ENCODE data around the gene CA10. TPM values are rescaled to one million over a fixed set of nuclear protein-coding genes. Genes with fewer than 3 reads are reported as not detected.

Gene CA10
- total RNA-seq, 1 experiment from 2014 or later, result not detected

DNA sequence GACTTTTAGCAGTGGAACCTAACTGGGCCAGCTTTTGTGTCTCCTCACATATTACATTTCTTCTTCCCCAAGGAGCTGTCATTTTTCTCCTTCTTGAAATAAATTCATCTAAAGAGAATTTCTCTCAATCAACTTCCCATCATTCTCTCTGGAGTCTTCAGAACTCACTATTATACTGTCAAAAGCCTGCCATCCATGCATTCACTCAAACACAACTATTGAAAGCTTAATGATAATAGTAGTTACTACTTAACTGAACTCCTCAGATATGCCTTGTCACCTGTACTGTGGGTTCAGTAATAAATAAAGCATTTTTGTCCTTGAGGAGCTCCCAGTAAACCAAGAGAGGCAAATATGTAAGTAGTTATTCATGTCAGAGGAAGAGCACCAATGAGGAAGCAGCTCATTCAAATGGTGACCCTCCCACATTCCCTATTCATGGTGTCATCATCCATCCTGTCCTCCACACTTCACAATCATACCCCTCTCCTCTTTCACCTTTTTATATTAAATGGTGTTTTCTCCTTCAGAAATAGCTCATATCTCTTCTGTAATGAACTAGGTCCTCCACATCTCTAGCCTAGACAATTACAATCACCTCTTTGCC, 162.6 kb downstream of the CA10 start:
- H3K4me3 ChIP-seq, result no peak overlapping the region
- DNase-seq, result no peak
- no peaks in the 10 kb centered on the region for H3K36me3 ChIP-seq (ENCODE audit: low read depth)
- intact Hi-C loops (cut with micrococcal nuclease; ENCODE audit: unreplicated experiment), result no loop called here
- no peaks in the 10 kb centered on the region for H3F3A ChIP-seq (ENCODE audit: insufficient read depth, low read depth)
- TF ChIP-seq EZH2 (IDR thresholded peaks at IDR 0.05; ENCODE audit: low read depth), result no peak
- TF ChIP-seq, protein P1, sequence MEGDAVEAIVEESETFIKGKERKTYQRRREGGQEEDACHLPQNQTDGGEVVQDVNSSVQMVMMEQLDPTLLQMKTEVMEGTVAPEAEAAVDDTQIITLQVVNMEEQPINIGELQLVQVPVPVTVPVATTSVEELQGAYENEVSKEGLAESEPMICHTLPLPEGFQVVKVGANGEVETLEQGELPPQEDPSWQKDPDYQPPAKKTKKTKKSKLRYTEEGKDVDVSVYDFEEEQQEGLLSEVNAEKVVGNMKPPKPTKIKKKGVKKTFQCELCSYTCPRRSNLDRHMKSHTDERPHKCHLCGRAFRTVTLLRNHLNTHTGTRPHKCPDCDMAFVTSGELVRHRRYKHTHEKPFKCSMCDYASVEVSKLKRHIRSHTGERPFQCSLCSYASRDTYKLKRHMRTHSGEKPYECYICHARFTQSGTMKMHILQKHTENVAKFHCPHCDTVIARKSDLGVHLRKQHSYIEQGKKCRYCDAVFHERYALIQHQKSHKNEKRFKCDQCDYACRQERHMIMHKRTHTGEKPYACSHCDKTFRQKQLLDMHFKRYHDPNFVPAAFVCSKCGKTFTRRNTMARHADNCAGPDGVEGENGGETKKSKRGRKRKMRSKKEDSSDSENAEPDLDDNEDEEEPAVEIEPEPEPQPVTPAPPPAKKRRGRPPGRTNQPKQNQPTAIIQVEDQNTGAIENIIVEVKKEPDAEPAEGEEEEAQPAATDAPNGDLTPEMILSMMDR (conservative IDR thresholded peaks at IDR 0.05), result no peak
- POLR2A ChIA-PET (ENCODE audit: unreplicated experiment), result interaction anchor here (0.6 kb wide), 1 partner anchor 67 kb away, joined by 3 read pairs; no protein-coding TSS in a partner anchor
- no peaks in the 10 kb centered on the region for H3K27me3 ChIP-seq (ENCODE audit: insufficient read depth, low read depth)
- CTCF ChIA-PET, result no interaction called here
- H3K9me3 ChIP-seq (ENCODE audit: insufficient read depth, low read depth), result no peaks in the 10 kb centered on the region
- no peak overlapping the region for H3K27ac ChIP-seq
- no peak overlapping the region for H3K4me2 ChIP-seq
- H3K9me2 ChIP-seq (ENCODE audit: insufficient read depth), result 0 out of 2 replicates have a peak, but pooled peaks cover 3% of the 10 kb centered on the region
- no peak overlapping the region for H2AFZ ChIP-seq
- no peaks in the 10 kb centered on the region for H3K4me1 ChIP-seq (replicated peaks; ENCODE audit: insufficient read depth)
- no peaks in the 10 kb centered on the region for H3K79me2 ChIP-seq (ENCODE audit: low read depth)
- no TSS peak for BruUV-seq (replicated peaks)
- no peaks in the 10 kb centered on the region for H4K20me1 ChIP-seq (ENCODE audit: insufficient read depth)

DNA sequence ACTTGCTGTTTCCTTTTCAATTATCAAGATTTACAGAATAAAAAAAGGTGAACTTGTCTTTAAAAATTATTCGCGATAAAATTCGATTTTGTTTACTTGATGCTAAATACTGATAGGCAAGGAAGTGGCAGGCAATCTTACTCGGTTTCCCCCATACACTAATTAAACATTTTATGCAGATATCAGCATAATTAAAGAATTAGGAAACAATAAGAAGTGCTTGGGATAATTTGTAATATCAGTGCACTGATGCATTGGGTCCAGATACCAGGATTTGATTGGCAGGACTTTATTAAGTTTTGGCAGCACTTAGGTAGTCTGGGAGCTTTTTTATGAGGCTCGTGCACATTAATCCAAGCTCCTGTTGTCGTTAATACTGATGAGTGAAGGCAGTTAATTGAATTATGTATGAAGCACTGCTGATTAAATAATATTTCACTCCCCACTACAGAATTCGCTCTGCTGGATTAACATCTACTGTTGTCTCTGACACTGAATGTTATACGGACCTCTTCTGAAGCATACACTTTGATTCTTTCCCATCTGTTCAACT, 165.6 kb downstream of the CA10 start:
- no peak for TF ChIP-seq EZH2 (IDR thresholded peaks at IDR 0.05; ENCODE audit: low read depth)
- TF ChIP-seq, protein P1 (conservative IDR thresholded peaks at IDR 0.05), result no peak
- Histone ChIP-seq H2AFZ (no peak overlapping the region), H3K79me2 (ENCODE audit: low read depth) (no peaks in the 10 kb centered on the region), H3K9me2 (ENCODE audit: insufficient read depth) (no peaks in the 10 kb centered on the region), H3K4me3 (no peak overlapping the region), H3K9me3 (ENCODE audit: insufficient read depth, low read depth) (no peaks in the 10 kb centered on the region), H3K4me1 (replicated peaks; ENCODE audit: insufficient read depth) (no peaks in the 10 kb centered on the region), H4K20me1 (ENCODE audit: insufficient read depth) (no peaks in the 10 kb centered on the region), H3K27me3 (ENCODE audit: insufficient read depth, low read depth) (no peaks in the 10 kb centered on the region), H3F3A (ENCODE audit: insufficient read depth, low read depth) (no peaks in the 10 kb centered on the region), H3K27ac (no peak overlapping the region), H3K36me3 (ENCODE audit: low read depth) (no peaks in the 10 kb centered on the region), H3K4me2 (no peak overlapping the region)
- no TSS peak for BruUV-seq (replicated peaks)
- CTCF ChIA-PET, result no interaction called here
- POLR2A ChIA-PET (ENCODE audit: unreplicated experiment), result no interaction called here
- intact Hi-C loops (cut with micrococcal nuclease; ENCODE audit: unreplicated experiment), result no loop called here
- no peak for DNase-seq

DNA sequence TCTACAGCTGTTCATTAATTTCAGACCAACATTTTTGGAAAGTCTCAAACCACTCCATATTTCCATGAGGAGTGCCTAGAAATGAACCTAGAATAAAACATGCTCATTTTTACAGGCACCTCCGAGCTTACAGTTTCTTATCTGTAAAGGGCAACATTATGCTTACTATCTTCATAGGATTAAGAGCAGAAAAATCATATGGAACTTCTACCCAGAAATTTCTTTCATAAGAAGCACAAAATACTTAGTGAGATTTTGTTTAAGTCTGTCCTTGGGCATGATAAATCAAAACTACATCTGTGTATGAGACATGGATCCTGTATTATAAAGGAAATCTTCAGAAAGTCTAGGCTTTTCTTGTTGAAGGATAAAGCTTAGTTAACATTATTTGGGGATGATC, 187.4 kb downstream of the CA10 start:
- TF ChIP-seq EZH2 (IDR thresholded peaks at IDR 0.05; ENCODE audit: low read depth), result no peak
- TF ChIP-seq, protein P1 (conservative IDR thresholded peaks at IDR 0.05), result no peak
- no peak for DNase-seq
- H3K79me2 ChIP-seq (ENCODE audit: low read depth), result no peaks in the 10 kb centered on the region
- no peaks in the 10 kb centered on the region for H3K9me2 ChIP-seq (ENCODE audit: insufficient read depth)
- H3F3A ChIP-seq (ENCODE audit: insufficient read depth, low read depth), result no peaks in the 10 kb centered on the region
- POLR2A ChIA-PET (ENCODE audit: unreplicated experiment), result no interaction called here
- no peak overlapping the region for H3K4me2 ChIP-seq
- intact Hi-C loops (cut with micrococcal nuclease; ENCODE audit: unreplicated experiment), result no loop called here
- CTCF ChIA-PET, result no interaction called here
- no peaks in the 10 kb centered on the region; the same call in 1 of the 2 replicates for H3K9me3 ChIP-seq (ENCODE audit: insufficient read depth, low read depth)
- no TSS peak for BruUV-seq (replicated peaks)
- no peak overlapping the region for H2AFZ ChIP-seq
- H3K27me3 ChIP-seq (ENCODE audit: insufficient read depth, low read depth), result peaks cover 5% of the 10 kb centered on the region; the same call in 1 of the 2 replicates
- no peak overlapping the region for H3K27ac ChIP-seq
- H3K4me1 ChIP-seq (replicated peaks; ENCODE audit: insufficient read depth), result no peaks in the 10 kb centered on the region
- no peaks in the 10 kb centered on the region for H3K36me3 ChIP-seq (ENCODE audit: low read depth)
- no peaks in the 10 kb centered on the region for H4K20me1 ChIP-seq (ENCODE audit: insufficient read depth)
- no peak overlapping the region for H3K4me3 ChIP-seq

Data from PC-9 (cell line).